WI38 (cell line): ENCODE data around the gene RPL22.
A peak's percentile ranks its signal among the peaks of the same experiment; 100 is the strongest.

Experiments used
- H3K4me3 ChIP-seq: 2 replicates; pipeline ENCODE4 v1.5.1; 2011; ENCODE audit warnings: low read depth, mild to moderate bottlenecking, control low read depth, low read length
- TF ChIP-seq, protein P1 (sequence below): IDR thresholded peaks from 2 replicates; pipeline ENCODE4 v1.5.1; 2012; ENCODE audit warnings: low read depth, mild to moderate bottlenecking, control low read depth, low read length

RPL22 gene

DNA sequence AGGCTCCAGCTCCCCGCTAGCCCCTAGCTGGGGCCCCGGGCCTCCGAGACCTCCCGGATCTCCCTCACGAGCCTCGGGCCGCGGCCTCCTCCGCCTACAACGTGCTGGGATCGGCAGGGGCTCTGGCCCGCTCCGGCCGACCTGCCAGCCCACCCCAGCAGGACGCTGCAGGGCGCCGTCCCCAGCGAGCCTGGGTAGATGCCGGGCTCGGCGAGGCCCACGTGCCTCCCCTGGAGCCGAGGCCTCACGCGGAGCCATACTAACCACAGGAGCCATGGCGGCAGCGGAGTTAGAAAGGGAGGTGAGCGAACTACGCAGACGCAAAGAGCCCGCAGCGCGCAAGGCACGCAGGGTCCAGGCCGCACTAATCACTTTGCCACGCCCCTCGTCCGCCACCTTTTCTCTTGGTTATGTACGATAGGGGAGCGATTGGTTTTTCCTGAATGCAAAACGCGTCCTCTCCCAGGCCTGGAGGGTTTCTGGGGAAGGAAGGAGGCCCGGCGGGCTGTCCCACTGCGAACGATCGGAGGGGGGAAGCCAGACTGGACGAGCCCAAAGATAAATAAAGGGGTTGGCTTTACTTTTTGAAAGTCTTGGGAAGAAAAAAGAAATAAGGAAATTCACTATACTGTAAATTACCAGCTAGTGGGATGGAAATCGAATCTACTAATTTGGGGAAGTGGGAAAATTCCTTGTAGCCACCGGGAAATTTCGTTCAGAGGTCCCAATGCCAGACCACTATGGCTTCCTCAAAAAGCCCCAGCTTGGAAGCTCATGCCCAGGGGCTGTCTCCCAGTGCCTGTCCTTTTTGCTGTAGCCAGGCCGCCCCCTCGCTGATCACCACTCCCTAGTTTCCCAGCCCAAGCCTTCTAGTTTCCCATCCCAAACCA, at the start of gene RPL22:
RPL22 (minus strand) TSS at position 298 of the 890 bp plus-strand sequence; CDS start at position 276, 22 bp downstream.
- TF ChIP-seq, protein P1, sequence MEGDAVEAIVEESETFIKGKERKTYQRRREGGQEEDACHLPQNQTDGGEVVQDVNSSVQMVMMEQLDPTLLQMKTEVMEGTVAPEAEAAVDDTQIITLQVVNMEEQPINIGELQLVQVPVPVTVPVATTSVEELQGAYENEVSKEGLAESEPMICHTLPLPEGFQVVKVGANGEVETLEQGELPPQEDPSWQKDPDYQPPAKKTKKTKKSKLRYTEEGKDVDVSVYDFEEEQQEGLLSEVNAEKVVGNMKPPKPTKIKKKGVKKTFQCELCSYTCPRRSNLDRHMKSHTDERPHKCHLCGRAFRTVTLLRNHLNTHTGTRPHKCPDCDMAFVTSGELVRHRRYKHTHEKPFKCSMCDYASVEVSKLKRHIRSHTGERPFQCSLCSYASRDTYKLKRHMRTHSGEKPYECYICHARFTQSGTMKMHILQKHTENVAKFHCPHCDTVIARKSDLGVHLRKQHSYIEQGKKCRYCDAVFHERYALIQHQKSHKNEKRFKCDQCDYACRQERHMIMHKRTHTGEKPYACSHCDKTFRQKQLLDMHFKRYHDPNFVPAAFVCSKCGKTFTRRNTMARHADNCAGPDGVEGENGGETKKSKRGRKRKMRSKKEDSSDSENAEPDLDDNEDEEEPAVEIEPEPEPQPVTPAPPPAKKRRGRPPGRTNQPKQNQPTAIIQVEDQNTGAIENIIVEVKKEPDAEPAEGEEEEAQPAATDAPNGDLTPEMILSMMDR, result no peak

DNA sequence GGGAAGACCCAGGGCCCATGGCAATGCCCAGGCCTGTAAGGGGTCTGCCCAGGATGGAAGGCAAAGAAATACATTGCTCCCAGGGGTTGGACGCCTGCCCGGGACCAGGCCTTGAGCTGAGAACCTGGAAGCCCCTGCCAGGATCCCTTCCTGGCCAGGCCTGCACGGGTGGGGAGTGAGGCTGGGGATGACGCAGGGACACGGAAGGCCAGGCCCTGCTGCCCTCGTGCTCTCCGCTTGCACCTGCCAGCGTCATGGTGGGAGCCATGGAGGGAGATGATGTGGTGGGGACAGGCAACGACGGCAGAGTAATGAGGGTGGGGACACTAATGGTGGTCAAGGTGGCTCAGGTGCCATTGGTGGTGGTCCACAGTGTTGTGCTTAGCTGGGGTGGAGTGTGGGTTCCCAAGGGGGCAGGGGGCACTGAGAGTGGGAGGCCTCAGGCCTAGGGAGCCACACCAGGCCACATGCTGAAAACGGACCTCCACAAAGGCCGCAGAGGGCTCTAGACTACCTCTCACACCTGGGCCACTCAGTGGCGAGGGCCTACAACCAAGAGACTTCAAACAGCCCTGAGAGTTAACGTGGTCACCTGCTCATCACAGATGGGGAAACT, 48.9 kb upstream of the RPL22 start:
- TF ChIP-seq, protein P1, result no peak
- no peak overlapping the region for H3K4me3 ChIP-seq

More for the DNA sequence above, at the start of gene RPL22:
- H3K4me3 ChIP-seq, result peak within 1 kb of the TSS; percentile 100

DNA sequence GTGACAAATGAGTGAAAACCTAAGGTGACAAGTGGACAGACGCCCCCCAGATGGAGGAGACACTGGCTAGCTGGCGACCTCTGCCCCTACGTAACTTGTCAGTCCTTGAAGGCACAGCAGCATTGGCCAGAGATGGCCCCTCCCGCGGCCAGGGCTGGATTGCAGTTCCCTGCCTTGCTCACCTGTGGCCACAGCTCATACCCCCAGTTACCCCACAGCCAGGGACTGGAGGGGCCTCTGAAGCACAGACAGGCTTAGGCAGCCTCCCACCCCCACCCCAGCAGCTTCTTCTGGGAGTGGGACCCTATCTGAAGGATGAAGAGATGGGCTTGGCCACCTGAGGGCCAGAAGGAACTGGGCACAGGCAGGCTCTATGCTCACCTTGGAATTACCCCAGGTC, 48.3 kb upstream of the RPL22 start:
- no peak overlapping the region for H3K4me3 ChIP-seq
- TF ChIP-seq, protein P1, result no peak

DNA sequence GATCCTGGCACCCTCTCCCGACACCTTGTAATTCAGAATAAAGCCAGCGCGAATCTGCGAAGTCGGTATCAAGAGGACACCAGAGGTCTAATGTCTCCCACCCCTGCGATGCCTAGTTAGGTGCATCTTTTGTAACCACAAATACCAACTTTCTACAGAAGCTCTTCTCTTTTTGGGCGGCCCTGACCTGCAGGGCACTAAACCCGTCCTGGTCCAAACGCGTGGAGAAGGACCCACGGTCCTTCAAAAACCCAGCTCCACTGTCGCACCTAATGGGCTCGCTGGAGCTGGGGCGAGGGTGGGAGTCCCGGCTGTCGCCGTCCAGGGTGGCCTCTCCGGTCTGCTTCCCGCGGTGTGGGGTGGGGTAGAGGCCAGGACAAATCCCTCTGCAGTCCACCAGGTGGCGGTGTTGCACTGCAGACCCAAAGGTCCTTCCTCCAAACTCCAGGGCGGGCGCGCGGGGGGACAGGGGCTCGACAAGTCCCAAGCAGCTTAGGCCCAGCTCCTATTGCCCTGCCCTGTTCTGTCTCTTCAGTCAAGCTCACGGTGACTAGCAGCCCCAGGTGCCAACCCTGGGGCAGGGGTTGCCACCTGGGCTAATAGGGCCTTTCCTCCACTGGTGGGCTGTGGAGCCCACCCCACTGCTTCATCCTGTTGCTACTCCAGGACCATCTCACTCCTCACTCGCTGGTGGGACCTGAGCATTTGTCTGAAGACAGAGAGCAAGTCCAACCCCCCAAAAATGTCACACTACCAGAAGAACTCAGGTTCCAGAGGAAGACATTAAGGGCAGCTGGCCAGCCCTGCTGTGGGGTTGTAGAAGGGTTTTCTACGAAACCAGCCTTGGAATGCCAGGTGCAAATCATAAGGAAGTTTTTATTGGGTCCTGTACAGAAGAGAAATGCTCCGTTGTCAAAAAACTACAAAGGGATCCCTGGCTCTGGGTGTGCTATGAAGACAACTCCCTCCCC, 47.4 kb upstream of the RPL22 start:
- no peak overlapping the region for H3K4me3 ChIP-seq

DNA sequence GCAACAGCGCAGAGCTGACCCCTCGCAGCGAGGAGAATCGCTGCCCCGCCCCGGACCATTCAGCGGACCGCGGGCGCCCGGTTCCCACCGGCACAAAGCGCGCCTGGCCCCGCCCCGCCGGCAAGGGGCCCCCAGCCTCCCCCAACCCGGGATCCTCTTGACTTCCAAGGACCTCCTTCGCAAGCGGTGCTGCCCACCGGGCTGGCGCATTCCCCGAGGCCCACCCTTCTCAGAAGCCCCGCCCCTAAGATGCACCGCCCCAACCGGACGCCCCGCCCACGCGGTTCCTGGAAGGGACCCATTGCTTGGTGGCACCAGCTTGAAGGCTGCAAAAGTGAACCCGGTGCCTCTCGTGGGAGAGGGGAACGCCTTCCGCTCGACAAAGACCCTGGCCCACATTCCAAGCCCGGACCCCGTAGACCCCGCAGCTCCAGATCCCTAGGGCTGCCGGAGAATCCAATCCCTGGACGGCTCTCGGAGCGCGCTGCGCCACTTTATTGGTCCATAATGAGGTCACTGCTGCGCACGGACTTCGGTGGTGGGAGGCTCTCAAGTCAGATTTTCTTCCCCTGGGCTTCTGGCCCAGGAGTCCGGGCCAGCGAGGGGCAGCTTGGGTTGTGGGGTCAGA, 46.6 kb upstream of the RPL22 start:
- peak overlapping the region; percentile 33 for H3K4me3 ChIP-seq
- TF ChIP-seq, protein P1, result no peak

More for the DNA sequence above, 47.4 kb upstream of the RPL22 start:
- TF ChIP-seq, protein P1, result peak; percentile 82

DNA sequence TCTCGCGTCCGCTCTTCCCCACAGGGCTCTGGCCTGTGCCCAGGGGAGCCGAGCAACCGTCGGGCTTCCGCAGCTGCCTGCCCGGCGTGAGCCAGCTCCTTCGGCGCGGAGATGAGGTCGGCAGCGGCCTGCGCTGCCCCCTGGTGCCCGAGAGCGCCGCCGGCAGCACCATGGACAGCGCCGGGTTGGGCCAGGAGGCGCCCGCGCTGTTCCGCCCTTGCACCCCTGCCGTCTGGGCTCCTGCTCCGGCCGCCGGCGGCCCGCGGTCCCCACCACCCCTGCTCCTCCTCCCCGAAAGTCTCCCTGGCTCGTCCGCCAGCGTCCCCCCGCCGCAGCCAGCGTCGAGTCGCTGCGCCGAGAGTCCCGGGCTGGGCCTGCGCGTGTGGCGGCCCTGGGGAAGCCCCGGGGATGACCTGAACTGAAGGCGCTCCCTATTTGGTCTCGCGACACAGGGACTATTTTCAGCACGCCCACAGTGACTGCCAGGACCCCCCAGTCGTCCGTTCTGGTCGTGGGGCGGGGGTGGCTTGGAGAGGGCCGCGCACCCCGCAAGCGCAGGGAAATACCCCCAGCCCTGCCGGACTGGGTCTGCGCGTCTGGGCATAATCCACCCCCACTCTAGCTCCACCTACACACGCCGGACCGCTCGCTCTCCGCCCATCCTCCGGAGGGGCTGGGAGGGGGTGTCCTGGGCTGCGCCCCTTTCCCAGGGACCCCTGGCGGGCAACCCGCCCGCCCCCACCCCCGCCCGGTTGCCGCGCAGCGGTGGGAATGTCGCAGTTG, 45.9 kb upstream of the RPL22 start:
- H3K4me3 ChIP-seq, result peak overlapping the region; percentile 33
- TF ChIP-seq, protein P1, result peak; percentile 80
